NCI-H1436 (cell line): Measurements from ENCODE around the gene PPP1R27.
A peak's percentile ranks its signal among the peaks of the same experiment; 100 is the strongest.

ENCODE experiments used
- DNase-seq: peaks from one replicate; lab custom pipeline; 2025; lab: John Stamatoyannopoulos, UW

The PPP1R27 gene, protein sequence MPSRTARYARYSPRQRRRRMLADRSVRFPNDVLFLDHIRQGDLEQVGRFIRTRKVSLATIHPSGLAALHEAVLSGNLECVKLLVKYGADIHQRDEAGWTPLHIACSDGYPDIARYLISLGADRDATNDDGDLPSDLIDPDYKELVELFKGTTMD

DNA sequence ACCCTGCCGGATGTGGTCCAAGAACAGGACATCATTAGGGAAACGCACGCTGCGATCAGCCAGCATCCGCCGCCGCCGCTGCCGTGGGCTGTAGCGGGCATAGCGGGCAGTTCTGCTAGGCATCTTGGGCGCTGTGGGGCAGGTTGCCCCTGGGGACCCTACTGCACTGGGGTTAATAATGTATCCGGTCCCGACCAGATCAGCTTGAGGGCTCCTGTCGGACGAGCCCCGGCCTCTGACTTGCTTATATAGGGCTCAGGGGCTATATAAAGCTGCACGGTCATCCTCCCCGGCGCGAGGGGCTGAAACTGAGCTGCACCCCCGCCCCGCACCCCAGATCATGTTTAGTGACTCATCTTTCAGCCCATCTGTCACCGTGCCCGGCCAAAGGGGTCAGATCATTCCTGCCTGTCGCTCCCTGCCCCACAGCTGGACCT, at the start of gene PPP1R27:
PPP1R27 (minus strand) TSS at position 220 of the 437 bp plus-strand sequence; CDS start at position 123, 97 bp downstream.
- no peak for DNase-seq

GRCh38 chr17:81884520-81884919, 49.7 kb upstream of the PPP1R27 start:
- no peak for DNase-seq

DNA sequence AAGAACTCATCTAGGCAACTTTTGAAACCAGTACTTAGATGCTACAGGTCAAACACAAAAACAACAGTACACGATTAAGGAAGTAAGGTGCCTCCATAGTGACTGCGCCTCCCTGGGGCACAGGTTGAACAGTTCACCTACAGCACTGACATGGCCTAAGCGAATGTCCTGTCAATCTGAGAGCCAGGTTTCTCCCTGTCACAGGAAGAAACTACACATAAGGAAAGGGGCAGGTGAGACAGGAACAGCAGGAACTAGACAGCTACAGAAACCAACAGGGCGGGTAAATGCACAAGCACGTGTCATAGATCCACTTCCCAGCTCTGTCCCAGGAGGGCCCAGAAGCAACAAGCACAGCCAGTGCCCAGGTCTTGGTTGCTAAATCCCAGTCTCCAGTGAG, 44.3 kb upstream of the PPP1R27 start:
- no peak for DNase-seq

DNA sequence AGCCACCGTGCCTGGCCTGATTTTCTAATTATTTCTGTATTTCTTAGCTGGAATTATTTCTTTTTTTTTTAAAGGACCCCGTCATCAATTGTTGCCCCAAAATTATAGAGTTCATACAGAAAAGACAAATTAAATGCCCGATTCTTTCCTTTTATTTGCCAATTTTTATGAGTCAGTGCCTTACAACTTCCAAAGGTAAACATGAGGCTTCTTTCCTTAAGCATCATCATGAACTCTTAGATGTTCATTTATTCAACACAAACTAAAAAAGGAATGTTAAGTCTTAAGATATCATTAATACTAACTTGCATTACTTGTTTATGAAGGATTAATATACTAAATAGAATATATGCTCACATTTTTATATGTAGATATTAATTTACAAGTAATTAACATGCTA, 43.4 kb upstream of the PPP1R27 start:
- no peak for DNase-seq

- no peak for DNase-seq
Measured at GRCh38 chr17:81877569-81877968, 42.7 kb upstream of the PPP1R27 start.

- DNase-seq: peak; percentile 95
Measured at GRCh38 chr17:81871387-81872230, 36.8 kb upstream of the PPP1R27 start.

DNA sequence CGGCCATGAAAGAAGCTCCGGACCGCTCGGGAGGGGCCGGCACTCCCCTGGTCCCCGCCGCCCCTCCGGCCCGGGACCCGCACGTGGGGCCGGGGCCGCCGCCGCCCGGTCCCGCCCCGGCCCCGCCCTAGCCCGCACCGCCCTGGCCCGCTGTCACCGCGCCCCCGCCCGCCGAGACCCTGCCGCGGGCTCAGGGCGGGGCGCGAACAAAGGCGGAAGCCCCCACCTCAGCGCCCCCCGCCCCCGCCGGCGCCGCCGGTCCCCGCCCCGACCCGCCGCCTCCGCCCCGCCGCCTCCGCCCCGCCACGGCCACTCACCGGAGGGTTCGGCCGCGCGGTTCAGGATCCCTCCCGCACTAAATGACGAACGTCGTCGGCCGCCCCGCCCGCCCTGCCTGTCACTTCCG, 36.1 kb upstream of the PPP1R27 start, which contains the start of gene ARHGDIA:
ARHGDIA (minus strand) TSS at position 357 of the 406 bp plus-strand sequence. CDS start 1,407 bp downstream, outside the sequence.
- no peak for DNase-seq

GRCh38 chr17:81870131-81870980, 35.5 kb upstream of the PPP1R27 start:
- DNase-seq: no peak

DNA sequence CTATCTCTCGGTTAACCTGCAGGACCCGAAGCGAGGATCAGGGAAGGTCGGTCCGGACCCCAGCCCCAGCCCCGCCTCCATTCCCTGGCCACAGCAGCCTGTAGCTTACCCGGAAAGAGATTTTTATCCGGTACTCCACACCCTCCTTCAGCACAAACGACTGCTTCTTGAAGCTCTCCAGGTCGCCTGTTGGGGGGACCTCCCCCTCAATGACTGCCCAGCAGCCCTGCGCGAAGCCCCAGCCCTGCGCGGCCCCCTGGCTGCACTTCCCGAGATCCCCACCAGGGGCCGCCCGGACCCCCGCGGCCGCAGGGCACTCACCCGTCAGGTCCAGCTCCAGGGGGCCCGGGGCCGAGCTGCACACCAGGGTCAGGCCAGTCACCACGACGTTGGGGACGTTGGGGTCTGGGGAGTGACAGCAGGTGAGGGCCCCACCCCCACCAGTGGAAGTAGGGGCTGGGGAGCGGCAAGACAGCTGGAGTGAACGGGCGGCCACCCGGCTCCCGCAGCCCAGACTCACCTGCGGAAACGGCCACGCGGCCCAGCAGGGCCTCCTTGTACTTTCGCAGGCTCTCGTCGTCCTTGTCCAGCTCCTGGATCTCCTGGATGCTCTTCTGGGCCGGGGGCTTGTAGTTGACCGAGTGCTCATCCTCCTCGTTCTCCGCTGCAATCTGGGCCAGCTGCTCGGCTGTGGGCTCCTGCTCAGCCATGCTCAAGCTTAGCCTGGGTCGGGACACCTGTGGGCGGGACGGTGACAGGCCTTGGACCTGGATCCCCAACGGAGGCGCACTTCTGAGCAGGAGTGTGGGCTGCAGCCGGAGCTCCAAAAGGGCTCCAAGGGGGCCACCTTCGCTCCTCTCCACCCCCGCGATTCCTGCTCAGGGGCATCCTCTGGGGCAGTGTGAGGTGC, 34.6 kb upstream of the PPP1R27 start:
- no peak for DNase-seq

GRCh38 chr17:81868674-81869220, 33.9 kb upstream of the PPP1R27 start:
- DNase-seq: no peak

DNA sequence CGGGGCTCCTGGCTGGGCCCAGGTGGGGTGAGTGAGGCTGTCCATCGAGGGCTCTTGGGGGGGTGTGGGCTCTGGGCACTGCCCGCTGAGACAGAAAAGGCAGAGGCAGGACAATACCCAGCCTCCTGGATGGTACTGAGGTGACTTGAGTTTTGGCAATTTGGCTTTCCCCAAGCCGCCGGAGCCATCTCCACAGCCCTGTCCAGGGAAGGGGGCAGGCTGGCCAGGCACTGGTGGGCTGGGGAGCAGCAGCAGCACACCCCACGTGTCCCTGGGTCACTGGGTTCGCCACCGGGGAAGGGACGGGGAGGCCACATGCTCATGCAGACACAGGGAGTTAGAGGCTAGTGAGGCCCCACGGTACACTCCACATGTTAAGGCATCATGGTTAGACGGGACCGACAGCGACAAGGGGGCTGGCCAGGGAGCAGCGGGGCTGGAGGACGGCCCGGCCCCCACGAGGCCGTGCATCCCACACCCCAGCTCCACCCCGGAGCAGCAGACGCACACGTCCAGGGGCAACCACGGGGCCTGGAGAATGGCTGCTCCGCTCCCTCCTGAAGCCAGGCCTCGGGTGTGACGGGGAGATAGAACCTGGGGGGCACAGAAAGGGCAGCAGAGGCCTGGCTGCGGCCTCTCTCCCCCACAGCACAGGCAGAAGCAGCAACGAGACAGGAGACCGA, 33.3 kb upstream of the PPP1R27 start:
- DNase-seq: no peak

DNA sequence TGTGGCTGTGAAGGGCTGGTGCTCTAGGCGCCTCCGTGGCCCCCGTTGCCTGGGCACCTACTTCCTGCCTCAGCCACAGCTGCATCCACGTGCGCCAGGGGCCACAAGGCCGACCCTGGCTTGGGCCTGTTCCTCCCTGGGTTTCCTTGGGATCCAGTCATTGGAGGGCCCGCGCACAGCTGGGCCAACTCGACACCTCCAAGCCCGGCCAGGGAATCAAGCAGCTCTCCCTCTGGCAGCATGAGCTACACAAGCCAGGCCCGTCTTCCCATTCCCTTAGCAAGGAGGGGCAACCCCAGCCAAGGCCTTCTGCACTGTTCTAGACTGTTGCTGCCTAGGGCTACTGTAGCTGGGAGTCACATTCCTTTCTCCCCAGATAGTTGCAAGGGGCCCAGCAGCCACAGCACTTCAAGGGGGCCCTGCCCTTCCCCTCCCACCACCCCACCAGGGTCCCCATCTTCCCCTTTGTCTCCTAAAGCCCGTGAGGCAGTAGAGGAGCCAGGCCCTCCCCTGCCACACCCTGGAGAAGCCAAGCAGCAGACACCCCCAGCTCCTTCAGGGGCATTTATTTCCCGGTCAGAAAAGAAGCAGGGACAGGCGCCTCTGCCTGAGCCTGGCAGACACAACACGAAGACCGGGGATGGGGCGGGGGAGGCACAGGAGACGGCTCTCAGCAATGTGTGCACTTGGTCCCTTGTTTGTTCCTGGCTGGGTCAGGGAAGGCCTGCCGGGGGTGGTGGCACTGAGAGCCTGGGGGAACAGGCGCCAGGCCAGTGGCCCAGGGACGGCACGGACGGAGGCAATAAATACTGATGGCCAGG, 32.5 kb upstream of the PPP1R27 start:
- DNase-seq: no peak

- DNase-seq: no peak
Measured at GRCh38 chr17:81866440-81867169, 31.8 kb upstream of the PPP1R27 start.

DNA sequence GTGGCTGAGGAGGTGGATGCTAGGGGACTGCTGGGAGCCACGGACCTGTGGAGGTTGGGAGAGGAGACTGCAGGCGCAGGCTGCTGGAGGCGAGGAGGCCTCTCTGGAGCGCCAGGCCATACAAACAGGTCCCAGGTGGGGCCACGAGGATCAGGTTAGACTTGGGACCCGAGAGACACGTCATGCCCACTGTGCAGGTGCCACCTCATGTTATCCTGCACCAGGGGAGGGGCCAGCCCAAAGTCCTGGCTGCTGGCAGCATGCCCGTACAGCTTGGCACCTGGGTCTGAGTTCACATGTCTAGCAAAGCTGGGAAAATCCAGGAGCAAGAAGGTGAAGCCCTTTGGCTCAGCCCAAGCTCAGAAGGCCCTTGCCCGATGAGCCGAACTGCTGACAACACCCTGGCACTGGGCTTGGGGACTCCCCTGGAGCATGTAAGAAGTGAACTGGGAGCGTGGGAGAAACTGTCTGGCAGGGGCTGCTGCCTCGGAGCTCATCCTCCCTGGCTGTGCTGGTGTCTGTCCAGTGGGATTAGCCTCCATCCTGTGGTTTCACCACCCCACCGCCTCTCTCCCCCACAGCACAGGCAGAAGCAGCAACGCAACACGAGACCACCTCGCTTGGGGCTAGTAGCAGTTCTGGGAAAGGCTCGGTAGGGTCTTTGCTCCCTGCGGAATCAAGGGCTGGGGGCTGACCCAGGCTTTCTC, 31.0 kb upstream of the PPP1R27 start:
- no peak for DNase-seq

DNA sequence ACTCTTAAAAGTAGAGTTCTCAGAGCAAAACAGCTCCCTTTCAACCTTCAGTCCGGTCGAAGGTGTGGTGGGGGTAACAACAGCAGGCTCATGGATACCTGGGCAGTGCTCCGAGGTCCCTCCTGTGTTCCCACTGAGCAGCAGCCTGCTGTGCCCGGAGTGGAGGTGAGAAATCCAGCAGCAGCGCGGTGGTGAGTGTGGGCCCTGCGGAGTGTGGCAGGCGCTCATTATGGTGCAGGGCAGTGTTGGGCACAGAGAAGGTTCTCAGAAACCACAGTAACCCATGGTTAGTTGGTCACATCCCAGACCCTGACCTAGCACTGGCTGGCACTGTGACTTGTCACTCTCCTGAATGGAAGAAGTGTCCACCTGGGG, 30.5 kb upstream of the PPP1R27 start:
- DNase-seq: no peak

DNA sequence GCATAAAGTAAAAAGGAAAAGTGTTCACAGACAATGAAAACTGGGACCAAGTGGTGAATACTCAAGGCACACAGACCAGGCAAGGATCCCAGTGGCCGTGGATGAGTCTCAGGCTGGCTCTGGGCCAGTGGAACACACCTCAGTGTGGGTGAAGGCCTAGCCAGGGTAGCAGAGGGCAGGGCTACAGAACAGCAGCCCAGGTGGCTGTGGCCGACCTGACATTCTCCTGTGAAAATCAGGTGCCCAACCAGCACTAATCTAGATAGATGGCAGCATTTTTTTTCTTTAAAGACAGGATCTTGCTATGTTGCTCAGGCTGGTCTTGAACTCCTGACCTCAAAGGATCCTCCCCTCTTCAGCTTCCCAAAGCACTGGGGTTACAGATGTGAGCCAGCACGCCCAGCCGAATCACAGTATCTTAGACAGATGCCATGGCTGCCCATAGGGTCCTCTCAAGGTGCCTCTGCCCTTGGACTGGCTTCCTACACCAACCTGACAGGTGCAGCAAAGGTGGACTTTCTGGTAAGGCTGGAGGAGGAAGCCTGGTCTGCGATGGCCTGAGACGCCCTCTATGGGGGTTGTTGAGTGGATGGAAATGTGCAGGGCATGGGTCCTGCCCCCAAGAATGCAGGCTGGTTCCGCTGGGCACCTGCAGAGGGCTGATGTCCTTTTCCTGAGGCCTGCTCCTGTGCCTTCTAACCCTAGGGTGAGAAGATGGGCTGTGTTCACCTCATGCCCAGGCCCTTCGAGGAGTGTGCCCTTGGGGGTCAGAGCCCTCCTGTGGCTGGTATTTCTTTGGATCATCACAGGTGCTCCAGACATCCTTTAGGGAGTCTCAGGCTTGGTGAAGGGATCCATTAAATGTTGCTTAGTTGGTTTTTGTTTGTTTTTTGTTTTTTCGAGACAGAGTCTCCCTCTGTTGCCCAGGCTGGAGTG, 29.3 kb upstream of the PPP1R27 start:
- DNase-seq: no peak

DNA sequence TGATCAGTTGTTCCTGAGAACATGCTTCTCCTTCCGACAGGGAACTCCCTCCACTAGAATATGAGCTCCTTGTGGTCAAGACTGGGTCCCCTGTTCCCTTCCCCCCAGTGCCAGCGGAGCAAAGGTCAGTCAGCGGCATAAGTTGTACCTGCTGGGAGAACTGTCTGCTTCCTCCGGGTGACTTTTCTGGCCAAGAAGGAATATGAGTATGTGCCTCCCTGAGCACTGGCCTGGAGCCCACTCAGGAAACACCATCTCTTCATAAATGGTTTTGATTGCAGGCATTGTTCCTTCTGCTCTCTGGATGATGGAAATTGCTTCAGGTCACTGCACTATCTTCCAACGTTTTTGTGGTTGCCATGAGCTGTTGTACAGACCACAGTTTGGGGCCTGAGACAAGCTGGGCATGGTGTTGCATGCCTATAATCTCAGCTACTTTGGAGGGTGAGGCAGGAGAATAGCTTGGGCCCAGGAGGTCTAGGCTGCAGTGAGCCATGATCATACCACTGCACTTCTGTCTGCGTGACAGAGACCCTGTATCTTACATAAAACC, 28.3 kb upstream of the PPP1R27 start:
- no peak for DNase-seq
